HTERT RPE-1 (cell line): ENCODE measurements around the gene RNF128.
"Not testable (repeated sequence)": the region's sequence is repeated elsewhere in the genome, so short reads cannot be mapped to it uniquely, and the experiment has no call there.

Source experiments
- in situ Hi-C: fragments of 300-500 bp; cut with MboI; formaldehyde crosslinking; loops from 4 replicates; pipeline ENCODE4 v1.14.3; 2020; ENCODE audit warnings: low sequenced_read_pairs

The RNF128 gene

DNA sequence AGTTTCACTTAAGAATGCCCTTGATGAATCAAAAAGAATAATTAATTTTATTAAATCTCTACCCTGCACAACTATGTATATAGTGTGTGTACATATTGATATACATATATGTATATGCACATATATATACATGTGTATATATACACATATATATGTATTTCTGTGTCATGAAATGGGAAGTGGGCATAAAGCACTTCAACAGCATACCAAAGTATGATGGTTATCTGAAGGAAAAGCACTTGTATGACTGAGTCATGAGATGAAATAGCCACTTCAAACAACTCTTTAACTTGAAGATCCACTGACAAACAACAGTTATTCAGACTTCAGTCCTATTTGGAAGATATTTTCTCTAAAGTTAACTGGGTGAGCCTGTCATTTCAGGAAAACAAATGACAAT lies 16.3 kb downstream of the RNF128 start:
- in situ Hi-C loops, result no loop called here

DNA sequence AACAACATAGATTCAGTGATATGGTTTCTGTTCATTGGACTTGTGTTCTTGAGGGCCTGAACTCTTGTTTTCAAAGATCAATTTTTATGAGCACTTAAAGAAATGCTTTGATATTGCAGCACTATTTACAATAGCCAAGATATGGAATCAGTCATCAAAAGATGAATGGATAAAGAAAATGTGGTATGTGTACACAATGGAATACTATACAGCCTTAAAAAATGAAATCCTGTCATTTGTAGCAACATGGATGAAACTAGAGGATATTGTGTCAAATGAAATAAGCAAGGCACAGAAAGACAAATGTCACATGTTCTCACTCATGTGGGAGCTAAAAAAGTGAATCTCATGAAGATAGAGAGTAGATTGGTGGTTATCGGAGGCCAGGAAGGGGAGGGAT lies 21.9 kb downstream of the RNF128 start:
- in situ Hi-C loops, result no loop called here

DNA sequence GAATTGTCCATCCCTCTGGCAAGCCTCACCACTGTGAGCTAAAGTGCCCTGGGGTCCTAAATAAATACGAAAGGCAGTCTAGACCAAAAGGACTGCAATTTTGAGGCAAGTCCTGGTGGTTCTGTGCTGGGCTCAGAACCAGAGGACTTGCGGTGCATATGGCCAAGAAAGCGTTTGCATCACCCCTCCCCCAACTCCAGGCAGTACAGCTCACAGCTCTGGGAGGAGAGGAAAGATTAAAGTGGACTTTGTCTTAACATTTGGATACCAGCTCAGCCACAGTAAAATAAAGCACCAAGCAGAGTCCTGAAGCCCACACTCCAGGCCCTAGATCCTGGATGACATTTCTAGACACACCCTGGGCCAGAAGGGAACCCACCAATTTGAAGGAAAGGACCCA lies 24.9 kb downstream of the RNF128 start:
- in situ Hi-C loops, result no loop called here

DNA sequence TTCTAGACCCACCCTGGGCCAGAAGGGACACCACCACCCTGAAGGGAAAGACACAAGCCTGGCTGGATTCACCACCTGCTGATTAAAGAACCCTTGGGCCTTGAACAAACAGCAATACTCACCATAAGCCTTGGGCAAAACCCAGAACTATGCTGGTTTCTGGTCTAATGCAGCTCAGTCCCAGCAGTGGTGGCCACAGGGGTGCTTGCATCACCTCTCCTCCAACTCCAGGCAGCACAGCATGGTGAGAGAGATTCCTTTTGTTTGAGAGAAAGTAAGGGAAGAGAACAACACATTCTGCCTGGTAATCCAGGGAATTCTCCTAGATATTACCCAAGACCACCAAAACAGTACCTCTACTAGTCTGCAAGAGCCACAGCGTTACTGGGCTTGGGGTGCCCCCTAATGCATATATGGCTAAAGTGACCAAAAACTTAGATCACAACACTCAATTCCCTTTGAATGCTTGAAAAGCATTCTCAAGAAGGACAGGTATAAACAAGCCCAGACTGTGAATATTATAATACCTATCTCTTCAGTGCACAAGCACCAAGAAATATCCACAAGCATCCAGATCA lies 25.7 kb downstream of the RNF128 start:
- in situ Hi-C loops, result no loop called here

DNA sequence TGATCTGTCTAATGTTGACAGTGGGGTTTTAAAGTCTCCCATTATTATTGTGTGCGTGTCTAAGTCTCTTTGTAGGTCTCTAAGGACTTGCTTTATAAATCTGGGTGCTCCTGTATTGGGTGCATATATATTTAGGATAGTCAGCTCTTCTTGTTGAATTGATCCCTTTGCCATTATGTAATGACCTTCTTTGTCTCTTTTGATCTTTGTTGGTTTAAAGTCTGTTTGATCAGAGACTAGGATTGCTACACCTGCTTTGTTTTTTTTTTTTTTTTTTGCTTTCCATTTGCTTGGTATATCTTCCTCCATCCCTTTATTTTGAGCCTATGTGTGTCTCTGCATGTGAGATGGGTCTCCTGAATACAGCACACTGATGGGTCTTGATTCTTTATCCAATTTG lies 42.8 kb downstream of the RNF128 start:
- in situ Hi-C loops, result not testable (repeated sequence)

DNA sequence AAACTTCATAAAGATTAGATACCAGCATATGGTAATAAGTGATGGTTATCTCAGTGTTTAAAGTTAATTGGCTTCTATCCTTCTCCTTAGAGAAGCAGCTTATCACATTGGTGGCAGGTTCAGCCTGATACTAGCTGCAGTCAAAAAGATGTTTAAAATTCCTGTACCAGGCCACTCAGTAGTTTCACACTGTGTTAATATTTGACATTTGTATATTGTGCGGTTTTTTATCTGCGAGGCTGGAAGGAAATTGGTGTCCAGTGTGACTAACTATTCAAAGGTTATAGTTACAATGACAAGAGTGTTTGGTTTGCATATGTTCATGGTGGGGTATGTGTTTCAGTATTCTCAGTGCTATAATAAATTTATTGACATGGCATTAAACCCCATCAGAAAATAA lies 48.5 kb downstream of the RNF128 start:
- in situ Hi-C loops, result no loop called here

DNA sequence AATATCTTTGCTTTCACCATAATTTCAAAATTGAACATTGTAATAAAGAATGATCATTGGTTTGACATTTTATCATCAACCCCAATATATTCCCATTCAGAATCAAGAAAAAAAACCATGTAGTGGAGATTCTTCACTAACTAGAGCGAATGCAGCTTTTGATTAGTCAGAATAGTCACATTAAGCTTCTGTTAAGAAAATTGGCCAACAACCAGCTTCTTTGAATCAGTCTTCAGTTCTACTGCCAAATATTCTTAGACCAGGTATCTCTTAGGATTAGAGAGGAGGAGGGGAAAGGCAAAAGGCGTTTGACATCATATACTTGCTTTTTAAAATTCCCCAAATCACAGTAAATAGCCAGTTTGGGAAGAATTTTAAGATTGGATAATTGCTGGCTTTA lies 53.8 kb downstream of the RNF128 start:
- in situ Hi-C loops, result no loop called here

DNA sequence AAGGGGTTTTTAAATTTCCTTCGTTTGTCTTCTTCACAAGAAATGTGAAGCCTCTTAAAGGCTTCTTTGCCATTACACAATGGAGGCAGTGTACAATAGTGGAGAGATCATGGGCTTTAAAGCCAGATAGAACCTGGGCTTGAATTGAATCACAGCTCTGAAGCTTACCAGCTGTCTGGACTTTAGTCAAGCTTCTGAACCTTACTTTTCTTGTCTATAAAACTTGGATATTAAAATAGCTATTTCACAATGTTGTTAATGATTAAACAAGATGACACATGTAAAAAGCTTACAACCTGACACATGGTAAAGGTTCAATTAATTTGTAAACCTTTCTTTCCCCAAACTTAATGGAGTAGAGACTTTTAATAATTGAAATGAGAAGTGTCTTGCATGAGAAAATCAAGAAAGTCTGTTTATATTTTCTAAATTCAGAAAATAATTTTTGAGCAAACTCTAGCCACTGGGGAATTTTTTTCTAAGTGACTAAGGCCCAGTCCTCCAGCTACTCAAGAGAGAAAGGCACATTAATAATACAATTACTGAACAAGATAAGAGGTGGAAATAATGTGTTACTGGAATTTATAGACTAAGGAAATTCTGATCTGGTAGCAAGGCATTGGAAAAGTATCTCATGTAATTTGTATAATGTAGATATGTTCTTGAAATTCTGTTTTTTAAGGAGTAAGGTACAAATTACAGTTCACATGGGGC lies 54.3 kb downstream of the RNF128 start:
- in situ Hi-C loops, result no loop called here

DNA sequence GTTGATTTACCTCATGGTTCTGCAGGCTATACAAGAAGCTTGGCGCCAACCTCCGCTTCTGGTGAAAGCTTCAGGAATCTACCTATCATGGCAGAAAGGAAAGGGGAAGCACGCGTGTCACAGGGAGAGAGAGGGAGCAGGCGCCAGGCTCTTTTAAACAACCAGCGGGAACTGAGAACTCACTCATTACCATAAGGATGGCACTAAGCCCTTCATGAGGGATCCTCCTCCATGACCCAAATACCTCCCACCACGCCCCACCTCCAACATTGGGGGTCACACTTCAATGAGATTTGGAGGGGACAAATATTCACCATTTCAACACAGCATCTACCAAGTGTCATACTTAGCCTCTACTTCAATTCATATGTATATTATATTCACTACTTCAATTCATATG lies 57.2 kb downstream of the RNF128 start:
- in situ Hi-C loops, result no loop called here

DNA sequence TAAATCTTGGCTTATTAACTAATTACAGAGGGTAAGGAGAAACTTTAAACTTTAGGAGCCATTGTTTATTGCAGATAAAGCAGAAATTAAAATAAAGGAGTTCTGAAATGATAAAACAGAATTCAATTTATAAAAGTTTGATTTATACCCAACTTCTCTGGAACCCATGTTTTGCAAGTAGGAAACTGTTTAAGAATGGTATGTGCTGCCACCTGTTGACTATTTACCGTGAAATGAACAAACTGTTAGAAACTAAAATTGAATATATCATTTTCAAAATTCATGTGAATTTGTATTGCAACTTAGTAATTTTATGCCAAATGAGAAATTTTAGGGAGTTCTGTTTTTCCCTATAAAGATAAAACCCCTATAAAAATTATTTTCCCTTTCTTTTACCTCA lies 65.0 kb downstream of the RNF128 start:
- in situ Hi-C loops, result no loop called here

DNA sequence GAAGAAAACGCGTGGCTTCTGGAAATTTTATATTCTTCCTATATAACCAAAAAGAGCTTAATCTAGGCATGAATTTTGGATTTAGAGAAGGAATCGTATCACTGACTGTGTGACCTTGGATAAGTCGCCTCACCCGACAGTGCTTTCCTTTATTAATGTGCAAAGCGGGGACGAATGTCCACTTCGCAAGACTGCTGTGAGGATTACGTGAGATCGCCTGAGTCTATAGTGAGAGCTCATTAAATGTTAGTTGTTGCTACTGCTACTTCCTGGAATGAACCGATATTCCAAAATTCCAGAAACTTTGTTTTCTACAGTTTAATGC lies 75.5 kb downstream of the RNF128 start:
- in situ Hi-C loops, result no loop called here

DNA sequence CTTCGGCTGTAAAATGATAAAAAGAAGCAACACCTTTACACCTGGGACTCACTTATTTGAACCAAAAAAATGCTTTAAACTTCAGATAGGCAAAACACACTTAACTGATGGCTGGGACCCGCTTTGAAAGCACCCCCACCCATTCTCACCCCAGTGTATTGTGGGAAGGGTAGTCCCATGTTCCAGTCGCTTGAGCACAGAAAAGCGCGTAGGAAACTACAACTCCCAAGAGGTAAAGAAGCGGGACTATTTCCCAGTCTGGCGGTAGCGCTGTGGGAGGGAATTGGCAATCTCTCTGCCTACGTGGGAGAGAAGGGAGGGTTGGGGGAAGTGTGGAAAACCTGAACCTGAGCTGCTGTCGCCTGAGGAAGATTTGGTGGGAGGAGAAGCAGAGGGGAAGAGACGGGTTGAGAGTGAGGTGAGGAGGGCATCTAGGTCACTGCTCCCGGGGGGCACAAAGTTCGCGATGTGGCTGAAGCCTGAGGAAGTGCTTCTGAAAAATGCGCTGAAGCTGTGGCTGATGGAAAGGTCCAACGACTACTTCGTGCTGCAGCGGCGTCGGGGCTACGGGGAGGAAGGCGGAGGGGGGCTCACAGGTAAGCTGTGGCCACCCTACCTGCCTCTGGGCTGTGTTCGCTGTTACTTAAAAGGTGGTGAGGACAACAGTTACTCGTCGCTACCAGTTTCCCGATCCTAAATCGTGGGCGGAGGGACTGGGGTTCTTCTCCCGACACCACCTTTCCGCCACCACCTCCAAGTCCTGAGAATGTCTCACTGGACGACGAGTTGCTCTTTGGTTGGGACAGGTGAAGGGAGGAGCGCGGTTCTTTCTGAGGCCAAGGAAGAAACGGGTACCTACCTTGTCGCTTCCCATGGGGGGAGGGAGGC lies 76.1 kb downstream of the RNF128 start, which contains the start of gene TBC1D8B:
Gene TBC1D8B (plus strand): TSS at position 286 of the 888 bp plus-strand sequence. CDS start 181 bp downstream, at position 467.
- in situ Hi-C loops, result no loop called here

DNA sequence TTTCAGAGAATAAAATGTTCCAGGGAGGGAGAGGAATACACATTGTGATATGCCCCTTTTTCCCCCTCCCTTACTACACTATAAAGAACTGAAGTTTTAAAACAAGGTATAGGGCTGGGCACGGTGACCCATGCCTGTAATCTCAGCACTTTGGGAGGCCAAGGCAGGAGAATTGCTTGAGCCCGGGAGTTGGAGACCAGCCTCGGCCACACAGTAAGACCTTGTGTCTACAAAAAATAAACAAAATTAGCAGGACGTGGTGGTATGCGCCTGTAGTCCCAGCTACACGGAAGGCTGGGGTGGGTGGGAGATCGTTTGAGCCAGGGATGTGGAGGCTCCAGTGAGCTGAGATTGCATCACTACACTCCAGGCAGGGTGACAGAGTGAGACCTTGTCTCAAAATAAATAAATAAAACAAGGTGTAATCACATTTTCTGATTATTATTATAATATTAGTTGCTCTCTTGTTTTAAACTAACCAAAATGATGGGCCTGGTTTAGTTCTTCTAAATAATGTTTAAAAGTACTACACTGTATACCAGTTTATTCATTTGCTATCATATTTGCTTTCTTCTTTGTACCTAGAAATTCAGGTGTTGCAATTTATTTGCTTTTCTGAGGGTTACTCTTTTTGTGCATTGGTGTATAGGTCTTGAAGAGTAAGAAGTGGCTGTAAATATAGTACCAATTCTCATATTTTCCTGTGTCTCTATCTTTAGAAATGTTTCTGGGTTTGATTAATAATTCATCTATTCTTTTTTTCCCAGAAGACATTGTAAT lies 84.8 kb downstream of the RNF128 start:
- in situ Hi-C loops, result no loop called here

DNA sequence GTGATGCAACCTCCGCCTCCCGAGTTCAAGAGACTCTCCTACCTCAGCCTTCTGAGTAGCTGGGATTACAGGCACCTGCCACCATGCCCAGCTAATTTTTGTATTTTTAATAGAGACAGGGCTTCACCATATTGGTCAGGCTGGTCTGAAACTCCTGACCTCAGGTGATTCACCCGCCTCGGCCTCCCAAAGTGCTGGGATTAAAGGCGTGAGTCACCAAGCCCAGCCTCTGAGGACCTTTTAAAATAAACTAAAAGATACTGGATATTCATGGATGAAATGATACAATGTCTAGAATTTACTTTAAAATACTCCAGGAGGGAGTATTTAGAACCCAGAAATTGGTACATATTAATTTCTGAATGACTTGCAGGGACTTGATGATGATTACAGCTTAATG lies 86.4 kb downstream of the RNF128 start:
- in situ Hi-C loops, result not testable (repeated sequence)

DNA sequence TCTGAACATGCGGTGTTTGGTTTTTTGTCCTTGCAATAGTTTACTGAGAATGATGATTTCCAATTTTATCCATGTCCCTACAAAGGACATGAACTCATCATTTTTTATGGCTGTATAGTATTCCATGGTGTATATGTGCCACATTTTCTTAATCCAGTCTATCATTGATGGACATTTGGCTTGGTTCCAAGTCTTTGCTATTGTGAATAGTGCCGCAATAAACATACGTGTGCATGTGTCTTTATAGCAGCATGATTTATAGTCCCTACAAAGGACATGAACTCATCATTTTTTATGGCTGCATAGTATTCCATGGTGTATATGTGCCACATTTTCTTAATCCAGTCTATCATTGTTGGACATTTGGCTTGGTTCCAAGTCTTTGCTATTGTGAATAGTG lies 87.6 kb downstream of the RNF128 start:
- in situ Hi-C loops, result not testable (repeated sequence)
